Astrocyte (in vitro differentiated cells and primary cell): ENCODE results near the gene CA4. TPM values are rescaled to one million over a fixed set of nuclear protein-coding genes. Genes with fewer than 3 reads are reported as not detected.

Experiments
- DNase-seq: peaks from one replicate; pipeline ENCODE4 v3.0.0-alpha.2; 2010; ENCODE audit warnings: low read depth
- FAIRE-seq: peaks from 2 replicates; lab custom pipeline; 2011; peaks lifted over from hg19 to GRCh38; lab: Jason Lieb, UNC
- H2AFZ ChIP-seq: 2 replicates; pipeline ENCODE4 v1.6.0; 2012; ENCODE audit warnings: low read depth, low read length, inconsistent platforms
- H3K27ac ChIP-seq: 2 replicates; pipeline ENCODE4 v1.5.1; 2011; ENCODE audit warnings: low read depth, low read length, inconsistent platforms
- H3K27me3 ChIP-seq: 2 replicates; pipeline ENCODE4 v1.6.0; 2011; ENCODE audit warnings: low read length, inconsistent platforms; ENCODE audit not compliant: insufficient read depth
- H3K36me3 ChIP-seq: 2 replicates; pipeline ENCODE4 v1.5.1; 2011; ENCODE audit warnings: low read length, inconsistent platforms; ENCODE audit not compliant: insufficient read depth
- H3K4me1 ChIP-seq: 2 replicates; pipeline ENCODE4 v1.5.1; 2011; ENCODE audit warnings: low read length, inconsistent platforms; ENCODE audit not compliant: insufficient read depth
- H3K4me2 ChIP-seq: 2 replicates; pipeline ENCODE4 v1.6.0; 2012; ENCODE audit warnings: low read length, inconsistent platforms
- H3K4me3 ChIP-seq: 2 replicates; pipeline ENCODE4 v1.5.1; 2011; ENCODE audit warnings: low read depth, mild to moderate bottlenecking, low read length, inconsistent platforms; ENCODE audit not compliant: insufficient read depth
- H3K79me2 ChIP-seq: 2 replicates; pipeline ENCODE4 v1.6.0; 2012; ENCODE audit warnings: mild to moderate bottlenecking, low read length, inconsistent platforms; ENCODE audit not compliant: insufficient read depth
- H3K9ac ChIP-seq: 2 replicates; pipeline ENCODE4 v1.6.0; 2012; ENCODE audit warnings: mild to moderate bottlenecking, low read length, inconsistent platforms
- H3K9me3 ChIP-seq: 2 replicates; pipeline ENCODE4 v1.5.1; 2012; ENCODE audit warnings: low read depth, mild to moderate bottlenecking, low read length, inconsistent platforms; ENCODE audit not compliant: insufficient read depth
- H4K20me1 ChIP-seq: 2 replicates; pipeline ENCODE4 v1.6.0; 2012; ENCODE audit warnings: low read length, inconsistent platforms; ENCODE audit not compliant: insufficient read depth
- H3K27ac Mint-ChIP-seq: one replicate; pipeline ENCODE4 v1.8.0; 2021; ENCODE audit warnings: mild to moderate bottlenecking, mixed read lengths; ENCODE audit not compliant: unreplicated experiment
- H3K27me3 Mint-ChIP-seq: one replicate; pipeline ENCODE4 v1.8.0; 2021; ENCODE audit warnings: low read depth, mixed read lengths; ENCODE audit not compliant: unreplicated experiment
- H3K36me3 Mint-ChIP-seq: one replicate; pipeline ENCODE4 v1.8.0; 2021; ENCODE audit warnings: low read depth, mixed read lengths; ENCODE audit not compliant: unreplicated experiment
- H3K4me1 Mint-ChIP-seq: one replicate; pipeline ENCODE4 v1.8.0; 2021; ENCODE audit warnings: low read depth, mixed read lengths; ENCODE audit not compliant: unreplicated experiment
- H3K4me3 Mint-ChIP-seq: one replicate; pipeline ENCODE4 v1.8.0; 2021; ENCODE audit warnings: mild to moderate bottlenecking, moderate library complexity, mixed read lengths; ENCODE audit not compliant: unreplicated experiment
- H3K9me3 Mint-ChIP-seq: one replicate; pipeline ENCODE4 v1.8.0; 2021; ENCODE audit warnings: mild to moderate bottlenecking, mixed read lengths; ENCODE audit not compliant: unreplicated experiment
- CTCF ChIP-seq: IDR thresholded peaks from 2 replicates; pipeline ENCODE4 v1.5.1; 2011; ENCODE audit warnings: low read depth, mild to moderate bottlenecking, inconsistent platforms, low read length, moderate library complexity; ENCODE audit not compliant: insufficient read depth
- EZH2 ChIP-seq: IDR thresholded peaks from 2 replicates; pipeline ENCODE4 v1.6.1; 2012; ENCODE audit warnings: mild to moderate bottlenecking, low read length, inconsistent platforms; ENCODE audit not compliant: insufficient read depth
- total RNA-seq: library from RNA; stranded (reverse); gene quantifications from 2 replicates; pipeline ENCODE4 v1.2.1, GENCODE V29; 2021

Gene CA4
- total RNA-seq, 1 donor from 2014 or later = not detected

- no peaks in the 10 kb centered on the region for H3K36me3 ChIP-seq
- H3K79me2 ChIP-seq = no peaks in the 10 kb centered on the region
- peaks cover 10% of the 10 kb centered on the region for H3K4me1 Mint-ChIP-seq
- H4K20me1 ChIP-seq = peaks cover 4% of the 10 kb centered on the region
- H3K27me3 Mint-ChIP-seq = peaks cover 52% of the 10 kb centered on the region
- FAIRE-seq (no peak), DNase-seq (peak; percentile 44)
- H3K4me1 ChIP-seq = peaks cover 31% of the 10 kb centered on the region
- H3K27me3 ChIP-seq = peaks cover 37% of the 10 kb centered on the region
- H3K36me3 Mint-ChIP-seq = no peaks in the 10 kb centered on the region
- H3K4me3 Mint-ChIP-seq = no peak overlapping the region
- H3K9me3 Mint-ChIP-seq = peaks cover 9% of the 10 kb centered on the region
- H2AFZ ChIP-seq = peak overlapping the region; percentile 32
- H3K9ac ChIP-seq = no peak overlapping the region
- peaks cover 3% of the 10 kb centered on the region for H3K9me3 ChIP-seq
- H3K4me3 ChIP-seq = peak overlapping the region; percentile 15
- H3K4me2 ChIP-seq = peak overlapping the region; percentile 79
- TF ChIP-seq EZH2 (peak; percentile 90), CTCF (peak; percentile 51)
- H3K27ac Mint-ChIP-seq = no peak overlapping the region
- no peak overlapping the region for H3K27ac ChIP-seq
These were observed 10.1 kb upstream of the CA4 start for GRCh38 chr17:60139438-60140285.

- Histone ChIP-seq H3K4me2 (peak overlapping the region; percentile 89), H3K9ac (no peak overlapping the region), H3K79me2 (no peaks in the 10 kb centered on the region), H3K4me3 (no peak overlapping the region), H3K36me3 (no peaks in the 10 kb centered on the region), H3K27me3 (peaks cover 51% of the 10 kb centered on the region), H4K20me1 (peaks cover 4% of the 10 kb centered on the region), H3K9me3 (peaks cover 3% of the 10 kb centered on the region), H3K4me1 (peaks cover 23% of the 10 kb centered on the region), H3K27ac (no peak overlapping the region), H2AFZ (peak overlapping the region; percentile 50)
- peak overlapping the region; percentile 92 for H3K27ac Mint-ChIP-seq
- H3K27me3 Mint-ChIP-seq = peaks cover 48% of the 10 kb centered on the region
- H3K4me1 Mint-ChIP-seq = peaks cover 18% of the 10 kb centered on the region
- FAIRE-seq (peak; percentile 20), DNase-seq (no peak)
- TF ChIP-seq EZH2 (no peak), CTCF (no peak)
- H3K36me3 Mint-ChIP-seq = no peaks in the 10 kb centered on the region
- peak overlapping the region; percentile 64 for H3K4me3 Mint-ChIP-seq
- H3K9me3 Mint-ChIP-seq = peaks cover 3% of the 10 kb centered on the region
These were observed 8.4 kb upstream of the CA4 start for GRCh38 chr17:60141111-60142018.
